Osteoblast (primary cell): ENCODE measurements around the gene CHRNA4. TPM values are rescaled to one million over a fixed set of nuclear protein-coding genes. Genes with fewer than 3 reads are reported as not detected.

Experiments
- DNase-seq: peaks from one replicate; pipeline ENCODE4 v3.0.0; 2011; ENCODE audit warnings: low spot score, mixed read lengths; ENCODE audit not compliant: insufficient read length; ENCODE audit errors: missing footprints
- H2AFZ ChIP-seq: 2 replicates; pipeline ENCODE4 v1.6.0; 2011; ENCODE audit warnings: mild to moderate bottlenecking, low read length
- H3K27ac ChIP-seq: 2 replicates; pipeline ENCODE4 v1.5.1; 2011; ENCODE audit warnings: mild to moderate bottlenecking, low read depth, low read length, moderate library complexity
- H3K27me3 ChIP-seq: 2 replicates; pipeline ENCODE4 v1.6.0; 2012; ENCODE audit warnings: mild to moderate bottlenecking, control low read depth, inconsistent platforms, low read length, moderate library complexity; ENCODE audit not compliant: insufficient read depth
- H3K36me3 ChIP-seq: 2 replicates; pipeline ENCODE4 v1.5.1; 2011; ENCODE audit warnings: mild to moderate bottlenecking, low read length, control low read depth, moderate library complexity; ENCODE audit not compliant: insufficient read depth
- H3K4me1 ChIP-seq: 2 replicates; pipeline ENCODE4 v1.5.1; 2011; ENCODE audit warnings: mild to moderate bottlenecking, low read length, control low read depth, moderate library complexity; ENCODE audit not compliant: insufficient read depth
- H3K4me2 ChIP-seq: 2 replicates; pipeline ENCODE4 v1.6.0; 2011; ENCODE audit warnings: mild to moderate bottlenecking, low read length; ENCODE audit not compliant: insufficient read depth
- H3K4me3 ChIP-seq: fragments of 200-600 bp; sonication (generic); 3 replicates; pipeline ENCODE4 v1.5.1; 2012; ENCODE audit warnings: mild to moderate bottlenecking, low read length, inconsistent platforms; ENCODE audit not compliant: insufficient read depth
- H3K79me2 ChIP-seq: 2 replicates; pipeline ENCODE4 v1.6.0; 2012; ENCODE audit warnings: mild to moderate bottlenecking, low read length, control low read depth, inconsistent platforms; ENCODE audit not compliant: insufficient read depth
- H3K9me3 ChIP-seq: 2 replicates; pipeline ENCODE4 v1.5.1; 2011; ENCODE audit warnings: low read depth, low read length, control low read depth
- H4K20me1 ChIP-seq: 2 replicates; pipeline ENCODE4 v1.6.0; 2012; ENCODE audit warnings: mild to moderate bottlenecking, low read length, control low read depth; ENCODE audit not compliant: insufficient read depth
- total RNA-seq: library from RNA; depleted of rRNA; stranded (reverse); fragments of >200 nt; gene quantifications from 2 replicates; pipeline ENCODE4 v1.2.3, GENCODE V29; 2012
- TF ChIP-seq, protein P1 (sequence below): IDR thresholded peaks from 2 replicates; pipeline ENCODE4 v1.5.1; 2011; ENCODE audit warnings: mild to moderate bottlenecking, low read depth, low read length, moderate library complexity; ENCODE audit errors: extremely low read depth

CHRNA4 gene
- total RNA-seq, 1 donor, result not detected

DNA sequence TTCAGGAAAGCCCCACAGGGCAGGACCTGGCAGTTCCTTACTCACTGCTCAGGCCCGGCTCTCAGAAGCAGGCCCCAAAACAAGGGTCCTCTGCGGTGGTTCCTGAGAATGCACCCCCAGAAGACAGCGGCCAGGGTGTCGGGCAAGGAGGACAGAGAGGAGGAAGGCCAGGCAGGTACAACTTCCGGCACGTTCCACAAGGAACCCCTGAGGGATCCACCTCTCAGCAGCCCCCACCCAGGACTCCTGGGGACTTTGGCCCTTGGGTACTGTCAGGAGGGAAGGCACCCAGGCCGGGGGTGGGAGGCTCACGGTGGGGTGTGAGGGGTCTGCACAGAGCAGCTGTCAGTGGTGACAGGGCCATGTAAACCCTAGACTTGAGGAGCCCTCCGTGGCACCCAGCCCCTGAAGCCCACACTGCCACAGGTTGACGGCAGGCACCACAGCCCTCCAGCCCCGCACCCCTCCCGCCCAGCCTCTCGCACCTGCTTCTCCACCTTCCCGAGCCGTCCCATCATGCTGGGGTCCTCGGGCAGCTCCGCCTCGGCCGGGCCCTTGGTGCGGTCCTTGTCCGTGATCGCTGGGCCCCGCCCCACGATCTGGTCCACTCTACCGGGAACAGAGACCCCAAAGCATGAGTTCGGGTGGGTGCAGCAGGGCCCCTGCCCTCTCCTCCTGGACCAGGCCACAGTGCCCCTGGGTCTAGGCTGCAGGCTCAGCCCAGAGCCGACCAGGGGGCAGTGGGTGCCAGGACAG, 47.0 kb upstream of the CHRNA4 start:
- Histone ChIP-seq H3K4me1 (no peaks in the 10 kb centered on the region), H3K36me3 (no peaks in the 10 kb centered on the region), H2AFZ (no peak overlapping the region), H3K4me3 (no peak overlapping the region), H3K9me3 (no peaks in the 10 kb centered on the region), H4K20me1 (no peaks in the 10 kb centered on the region), H3K27ac (no peak overlapping the region), H3K4me2 (no peak overlapping the region), H3K27me3 (no peaks in the 10 kb centered on the region), H3K79me2 (no peaks in the 10 kb centered on the region)
- no peak for DNase-seq
- TF ChIP-seq, protein P1, sequence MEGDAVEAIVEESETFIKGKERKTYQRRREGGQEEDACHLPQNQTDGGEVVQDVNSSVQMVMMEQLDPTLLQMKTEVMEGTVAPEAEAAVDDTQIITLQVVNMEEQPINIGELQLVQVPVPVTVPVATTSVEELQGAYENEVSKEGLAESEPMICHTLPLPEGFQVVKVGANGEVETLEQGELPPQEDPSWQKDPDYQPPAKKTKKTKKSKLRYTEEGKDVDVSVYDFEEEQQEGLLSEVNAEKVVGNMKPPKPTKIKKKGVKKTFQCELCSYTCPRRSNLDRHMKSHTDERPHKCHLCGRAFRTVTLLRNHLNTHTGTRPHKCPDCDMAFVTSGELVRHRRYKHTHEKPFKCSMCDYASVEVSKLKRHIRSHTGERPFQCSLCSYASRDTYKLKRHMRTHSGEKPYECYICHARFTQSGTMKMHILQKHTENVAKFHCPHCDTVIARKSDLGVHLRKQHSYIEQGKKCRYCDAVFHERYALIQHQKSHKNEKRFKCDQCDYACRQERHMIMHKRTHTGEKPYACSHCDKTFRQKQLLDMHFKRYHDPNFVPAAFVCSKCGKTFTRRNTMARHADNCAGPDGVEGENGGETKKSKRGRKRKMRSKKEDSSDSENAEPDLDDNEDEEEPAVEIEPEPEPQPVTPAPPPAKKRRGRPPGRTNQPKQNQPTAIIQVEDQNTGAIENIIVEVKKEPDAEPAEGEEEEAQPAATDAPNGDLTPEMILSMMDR, result no peak

DNA sequence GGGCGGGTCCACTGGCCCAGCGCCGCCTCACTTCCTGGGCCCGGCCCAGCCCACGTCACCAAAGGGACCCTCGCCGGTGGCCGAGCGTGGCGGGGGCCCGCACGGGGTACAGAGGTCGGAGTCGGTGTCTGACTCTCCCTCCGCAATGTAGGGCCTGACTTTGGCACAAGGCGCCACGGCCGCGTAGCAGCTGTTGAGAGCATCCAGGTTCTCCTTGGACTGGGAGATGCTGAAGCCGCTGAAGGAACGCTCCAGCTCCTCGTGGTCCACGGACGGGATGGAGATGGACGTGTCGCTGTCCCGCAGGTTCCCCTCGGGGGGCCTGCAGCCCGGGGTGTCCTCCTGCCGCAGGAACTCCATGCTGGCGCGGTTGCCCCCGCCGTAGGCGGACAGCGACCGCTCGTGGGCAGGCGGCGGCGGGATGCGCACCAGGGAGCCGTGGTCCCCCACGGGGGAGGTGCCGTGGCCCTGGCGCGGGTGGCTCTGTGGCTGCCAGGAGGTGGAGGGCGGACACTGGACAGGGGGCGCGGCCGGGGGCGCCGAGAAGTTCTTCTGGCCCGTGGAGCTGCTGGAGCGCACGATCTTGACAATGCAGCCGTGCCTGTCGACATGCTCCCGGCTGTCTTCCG, 45.6 kb upstream of the CHRNA4 start:
- no peaks in the 10 kb centered on the region for H3K4me1 ChIP-seq
- no peak overlapping the region for H2AFZ ChIP-seq
- no peaks in the 10 kb centered on the region for H3K36me3 ChIP-seq
- H3K27ac ChIP-seq, result no peak overlapping the region
- no peak for DNase-seq
- H3K27me3 ChIP-seq, result no peaks in the 10 kb centered on the region
- H3K4me3 ChIP-seq, result no peak overlapping the region
- H3K4me2 ChIP-seq, result no peak overlapping the region
- TF ChIP-seq, protein P1, result no peak
- no peaks in the 10 kb centered on the region for H4K20me1 ChIP-seq
- no peaks in the 10 kb centered on the region for H3K79me2 ChIP-seq
- H3K9me3 ChIP-seq, result no peaks in the 10 kb centered on the region

DNA sequence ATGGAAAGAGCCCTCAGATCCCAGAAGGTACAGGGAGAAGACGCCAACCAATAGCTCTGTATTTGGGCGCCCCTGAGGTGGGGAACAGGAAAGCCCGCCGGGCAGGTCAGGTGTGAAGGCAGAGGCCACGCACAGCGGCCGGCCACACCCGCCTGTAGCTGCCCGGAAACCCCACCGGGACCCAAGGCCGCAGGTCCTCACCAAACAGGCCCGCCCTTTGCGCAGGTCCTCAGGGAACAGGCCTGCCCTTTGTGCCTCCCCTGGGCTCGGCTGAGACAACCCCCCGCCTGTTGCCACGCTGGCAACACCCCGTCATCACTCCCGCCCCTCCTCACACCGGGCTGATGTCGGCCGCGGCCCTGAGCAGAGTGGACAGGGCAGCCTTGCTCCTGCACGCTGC, 44.9 kb upstream of the CHRNA4 start:
- no peaks in the 10 kb centered on the region for H3K4me1 ChIP-seq
- no peak overlapping the region for H3K4me2 ChIP-seq
- no peak overlapping the region for H2AFZ ChIP-seq
- no peaks in the 10 kb centered on the region for H3K79me2 ChIP-seq
- TF ChIP-seq, protein P1, result no peak
- no peaks in the 10 kb centered on the region for H3K36me3 ChIP-seq
- DNase-seq, result no peak
- H3K4me3 ChIP-seq, result no peak overlapping the region
- H3K27ac ChIP-seq, result no peak overlapping the region
- H3K9me3 ChIP-seq, result no peaks in the 10 kb centered on the region
- no peaks in the 10 kb centered on the region for H3K27me3 ChIP-seq
- H4K20me1 ChIP-seq, result no peaks in the 10 kb centered on the region

DNA sequence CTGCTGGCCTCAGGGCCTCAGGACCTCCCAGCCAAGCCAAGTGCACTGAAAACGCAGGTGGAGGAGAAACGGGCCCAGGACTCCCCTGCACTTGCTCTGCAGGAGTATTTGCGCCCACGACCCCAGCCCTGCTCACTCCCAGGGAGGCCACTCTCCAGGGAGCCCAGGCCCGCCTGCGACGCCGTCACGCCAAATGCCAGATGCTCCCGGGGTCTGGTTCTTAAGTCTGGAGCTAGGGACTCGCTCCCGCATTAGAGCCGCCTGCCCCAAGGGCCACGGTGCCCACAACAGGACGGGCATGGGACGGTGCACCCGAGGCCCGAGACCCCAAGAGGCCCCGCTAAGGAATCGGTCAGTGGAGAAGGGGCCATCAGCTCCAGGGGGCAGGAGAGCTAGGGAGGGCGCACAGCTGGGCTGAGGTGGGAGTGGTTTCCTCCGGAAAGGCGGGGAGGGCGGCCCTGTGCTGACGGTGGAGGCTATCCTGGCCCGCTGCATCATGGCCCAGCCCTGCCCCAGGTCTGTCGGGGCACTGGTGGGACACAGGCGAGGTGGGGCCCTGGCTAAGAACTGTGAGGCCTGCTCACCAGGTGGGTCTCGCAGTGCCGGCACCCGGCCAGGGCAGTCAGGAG, 44.1 kb upstream of the CHRNA4 start:
- no peaks in the 10 kb centered on the region for H3K79me2 ChIP-seq
- H3K4me2 ChIP-seq, result no peak overlapping the region
- no peaks in the 10 kb centered on the region for H3K4me1 ChIP-seq
- no peaks in the 10 kb centered on the region for H3K27me3 ChIP-seq
- H3K27ac ChIP-seq, result no peak overlapping the region
- H4K20me1 ChIP-seq, result no peaks in the 10 kb centered on the region
- no peaks in the 10 kb centered on the region for H3K36me3 ChIP-seq
- DNase-seq, result no peak
- TF ChIP-seq, protein P1, result no peak
- H3K9me3 ChIP-seq, result no peaks in the 10 kb centered on the region
- no peak overlapping the region for H3K4me3 ChIP-seq
- no peak overlapping the region for H2AFZ ChIP-seq
